Stomach (tissue), 9 donors: ENCODE results near the gene SERPINB10. TPM values are rescaled to one million over a fixed set of nuclear protein-coding genes. Genes with fewer than 3 reads are reported as not detected.

ENCODE experiments used
- DNase-seq, 2 donors: peaks; one replicate each; pipeline versions ENCODE4 v3.0.0 to v3.0.0-alpha.2; 2013 to 2019
- H3K27ac ChIP-seq, 5 donors: fragments of 200-600 bp in 4 of 5; sonication (generic) in 4 of 5; one replicate each; pipeline ENCODE4 v1.5.1; 2013 to 2019; ENCODE audit warnings: mild to moderate bottlenecking in 1 of 5, moderate library complexity in 1 of 5
- H3K27me3 ChIP-seq, 3 donors: fragments of 200-600 bp; sonication (generic); one replicate each; pipeline ENCODE4 v1.5.1; 2017 to 2019; ENCODE audit warnings: mixed run types in 1 of 3
- H3K36me3 ChIP-seq, 4 donors: fragments of 200-600 bp; sonication (generic); 1 replicate in 3 of 4; 2 replicates in 1 of 4; pipeline ENCODE4 v1.5.1; 2016 to 2019
- H3K4me1 ChIP-seq, 4 donors: fragments of 200-600 bp; sonication (generic); one replicate each; pipeline ENCODE4 v1.5.1; 2016 to 2019
- H3K4me3 ChIP-seq, 4 donors: fragments of 200-600 bp; sonication (generic) in 3 of 4; one replicate each; pipeline ENCODE4 v1.5.1; 2016 to 2019; ENCODE audit warnings: mild to moderate bottlenecking in 1 of 4
- H3K9me3 ChIP-seq, 4 donors: fragments of 200-600 bp; sonication (generic); one replicate each; pipeline ENCODE4 v1.5.1; 2016 to 2019
- CTCF ChIP-seq, 7 experiments: fragments of 450-650 bp in 4 of 7; fragments of 200-600 bp in 3 of 7; sonication (generic) in 3 of 7; IDR thresholded peaks; one replicate each; pipeline ENCODE4 v1.5.1; 2016 to 2019; ENCODE audit warnings: antibody characterized with exemption in 7 of 7, control low read depth in 2 of 7, mild to moderate bottlenecking in 1 of 7
- EP300 ChIP-seq: sonication (generic); formaldehyde crosslinking; IDR thresholded peaks from one replicate; pipeline ENCODE4 v1.6.1; 2017; ENCODE audit warnings: antibody characterized with exemption
- POLR2A ChIP-seq, 4 donors: fragments of 450-650 bp; IDR thresholded peaks; one replicate each; pipeline ENCODE4 v1.6.1; 2016; ENCODE audit warnings: antibody characterized with exemption in 4 of 4, control low read depth in 2 of 4, mild to moderate bottlenecking in 1 of 4, moderate library complexity in 1 of 4
- POLR2AphosphoS5 ChIP-seq, 3 donors: sonication (generic); formaldehyde crosslinking; IDR thresholded peaks; one replicate each; pipeline ENCODE4 v1.6.1; 2016; ENCODE audit warnings: antibody characterized with exemption in 3 of 3
- WGBS, 5 donors: extraction: QIAGEN DNeasy Blood & Tissue Kit in 3 of 5; methylation state at CpG; one replicate each; pipeline versions ENCODE4 v1.1.5 to v1.1.7; 2013 to 2018; 5-methylcytosine and 5-hydroxymethylcytosine counted together
- intact Hi-C: fragments of 100-400 bp; cut with DNase I; formaldehyde crosslinking; loops from one replicate; pipeline ENCODE4 v1.15.1; 2023; ENCODE audit warnings: low total_unique reads
- polyA plus RNA-seq, 3 donors: library from polyadenylated mRNA; stranded (reverse); fragments of 200-250 nt; gene quantifications; one replicate each; pipeline ENCODE4 v1.2.3, GENCODE V29; 2013
- total RNA-seq, 5 donors: library from RNA; depleted of rRNA; stranded (reverse); fragments of >200 nt; gene quantifications; one replicate each; pipeline versions ENCODE4 v1.1.0 to v1.2.3, GENCODE V29; 2014 to 2016
- donor health status: healthy with polysubstance abuse.
- donor health status: Bipolar disorder and iron deficiency.
- donor health status: healthy.

Gene SERPINB10
- total and polyA plus RNA-seq, 8 donors: 0.10 to 0.73 TPM; not detected in 6

GRCh38 chr18:63867368-63868125, 40.2 kb upstream of the SERPINB10 start:
- Histone ChIP-seq H3K36me3 (no peaks in the 10 kb centered on the region), H3K4me3 (no peak overlapping the region), H3K27me3 (no peaks in the 10 kb centered on the region), H3K4me1 (no peaks in the 10 kb centered on the region), H3K27ac (no peak overlapping the region), H3K9me3 (no peaks in the 10 kb centered on the region)
- 72 to 90% (median 77%) methylated on average over 3 of the region's 3 CpGs for WGBS, 5 donors
- no peak for DNase-seq
- TF ChIP-seq EP300: no peak
- no peak for TF ChIP-seq CTCF (IDR thresholded peaks at IDR 0.05)
- TF ChIP-seq POLR2A (IDR thresholded peaks at IDR 0.05): no peak
- no peak for TF ChIP-seq POLR2AphosphoS5 (IDR thresholded peaks at IDR 0.05)
- intact Hi-C loops: no loop called here

DNA sequence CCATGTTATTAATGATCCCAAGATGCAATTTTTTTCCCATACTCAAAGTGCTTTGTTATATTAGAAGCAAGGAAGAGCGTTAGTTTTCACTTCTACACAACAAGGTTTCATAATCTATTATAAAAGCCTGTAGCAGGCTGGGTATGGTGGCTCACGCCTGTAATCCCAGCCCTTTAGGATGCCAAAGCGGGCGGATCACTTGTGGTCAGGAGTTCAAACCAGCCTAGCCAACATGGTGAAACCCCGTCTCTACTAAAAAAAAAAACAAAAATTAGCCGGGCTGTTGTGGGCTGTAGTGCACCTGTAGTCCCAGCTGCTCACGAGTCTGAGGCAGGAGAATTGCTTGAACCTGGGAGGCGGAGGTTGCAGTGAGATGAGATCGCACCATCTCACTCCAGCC, 39.2 kb upstream of the SERPINB10 start:
- 76 to 91% (median 89%) methylated on average over 9 of the region's 9 CpGs for WGBS, 5 donors

GRCh38 chr18:63869374-63869773, 38.4 kb upstream of the SERPINB10 start:
- H3K27ac ChIP-seq: no peak overlapping the region
- H3K27me3 ChIP-seq: no peaks in the 10 kb centered on the region
- no peak for TF ChIP-seq CTCF (IDR thresholded peaks at IDR 0.05)
- TF ChIP-seq POLR2A (IDR thresholded peaks at IDR 0.05): no peak
- no peak for TF ChIP-seq POLR2AphosphoS5 (IDR thresholded peaks at IDR 0.05)
- TF ChIP-seq EP300: no peak
- intact Hi-C loops: no loop called here
- no peaks in the 10 kb centered on the region for H3K4me1 ChIP-seq
- DNase-seq: no peak
- no peaks in the 10 kb centered on the region for H3K9me3 ChIP-seq
- 81 to 85% (median 82%) methylated on average over 9 of the region's 9 CpGs for WGBS, 5 donors
- no peak overlapping the region for H3K4me3 ChIP-seq
- no peaks in the 10 kb centered on the region for H3K36me3 ChIP-seq

More for the DNA sequence above, 39.2 kb upstream of the SERPINB10 start:
- Histone ChIP-seq H3K36me3 (no peaks in the 10 kb centered on the region), H3K4me3 (no peak overlapping the region), H3K4me1 (no peaks in the 10 kb centered on the region), H3K27me3 (no peaks in the 10 kb centered on the region), H3K27ac (no peak overlapping the region), H3K9me3 (no peaks in the 10 kb centered on the region)
- DNase-seq: no peak
- TF ChIP-seq POLR2AphosphoS5 (IDR thresholded peaks at IDR 0.05) (no peak), POLR2A (IDR thresholded peaks at IDR 0.05) (no peak), EP300 (no peak), CTCF (IDR thresholded peaks at IDR 0.05) (no peak)
- intact Hi-C loops: no loop called here

GRCh38 chr18:63869851-63870250, 37.9 kb upstream of the SERPINB10 start:
- DNase-seq: no peak
- no peaks in the 10 kb centered on the region for H3K9me3 ChIP-seq
- no peaks in the 10 kb centered on the region for H3K4me1 ChIP-seq
- 82 to 93% (median 86%) methylated on average over 3 of the region's 3 CpGs for WGBS, 5 donors
- TF ChIP-seq POLR2A (IDR thresholded peaks at IDR 0.05) (no peak), CTCF (IDR thresholded peaks at IDR 0.05) (no peak), EP300 (no peak), POLR2AphosphoS5 (IDR thresholded peaks at IDR 0.05) (no peak)
- intact Hi-C loops: no loop called here
- no peaks in the 10 kb centered on the region for H3K36me3 ChIP-seq
- no peak overlapping the region for H3K27ac ChIP-seq
- no peak overlapping the region for H3K4me3 ChIP-seq
- no peaks in the 10 kb centered on the region for H3K27me3 ChIP-seq
